ENCODE data around the gene DLGAP1.

The DLGAP1 gene

GRCh38 chr18:3660739-3661515, 794.2 kb downstream of the DLGAP1 start:
- DNase-seq (ENCODE audit: low read depth) = no peak

GRCh38 chr18:3658529-3658928, 796.6 kb downstream of the DLGAP1 start:
- no peak for TF ChIP-seq CTCF (IDR thresholded peaks at IDR 0.05; ENCODE audit: insufficient read depth, low read depth, low read length, missing control alignments)
- DNase-seq (ENCODE audit: low read depth) = no peak
- no peak overlapping the region for H3K4me3 ChIP-seq (ENCODE audit: low read depth, low read length)

More at GRCh38 chr18:3660739-3661515, 794.2 kb downstream of the DLGAP1 start:
- TF ChIP-seq CTCF (IDR thresholded peaks at IDR 0.05; ENCODE audit: insufficient read depth, low read depth, low read length, missing control alignments) = no peak
- H3K4me3 ChIP-seq (ENCODE audit: low read depth, low read length) = no peak overlapping the region

- no peak for TF ChIP-seq CTCF (IDR thresholded peaks at IDR 0.05; ENCODE audit: insufficient read depth, low read depth, low read length, missing control alignments)
- no peak overlapping the region for H3K4me3 ChIP-seq (ENCODE audit: low read depth, low read length)
- DNase-seq (ENCODE audit: low read depth) = no peak
Measured at GRCh38 chr18:3655254-3656050, 799.7 kb downstream of the DLGAP1 start.

GRCh38 chr18:3654442-3655253, 800.5 kb downstream of the DLGAP1 start:
- TF ChIP-seq CTCF (IDR thresholded peaks at IDR 0.05; ENCODE audit: insufficient read depth, low read depth, low read length, missing control alignments) = no peak
- DNase-seq (ENCODE audit: low read depth) = no peak
- H3K4me3 ChIP-seq (ENCODE audit: low read depth, low read length) = no peak overlapping the region

GRCh38 chr18:3653851-3654441, 801.2 kb downstream of the DLGAP1 start:
- no peak for TF ChIP-seq CTCF (IDR thresholded peaks at IDR 0.05; ENCODE audit: insufficient read depth, low read depth, low read length, missing control alignments)
- H3K4me3 ChIP-seq (ENCODE audit: low read depth, low read length) = no peak overlapping the region
- DNase-seq (ENCODE audit: low read depth) = no peak

- H3K4me3 ChIP-seq (ENCODE audit: low read depth, low read length) = no peak overlapping the region
- no peak for TF ChIP-seq CTCF (IDR thresholded peaks at IDR 0.05; ENCODE audit: insufficient read depth, low read depth, low read length, missing control alignments)
- DNase-seq (ENCODE audit: low read depth) = no peak
Measured at GRCh38 chr18:3653263-3653850, 801.8 kb downstream of the DLGAP1 start.
